Mesenchymal stem cell (in vitro differentiated cells and primary cell): ENCODE results near the gene RASGRF2.
A peak's percentile ranks its signal among the peaks of the same experiment; 100 is the strongest.

Source experiments
- DNase-seq: peaks from one replicate; pipeline ENCODE4 v3.0.0-alpha.2; 2013
- H2AFZ ChIP-seq: one replicate; pipeline ENCODE4 v1.6.1; 2013; ENCODE audit warnings: low read depth, mild to moderate bottlenecking, control low read depth, inconsistent platforms, low read length, moderate library complexity
- H2AK5ac ChIP-seq: 2 replicates; pipeline ENCODE4 v1.6.1; 2013; ENCODE audit warnings: low read length, moderate library complexity, mild to moderate bottlenecking, inconsistent platforms; ENCODE audit not compliant: severe bottlenecking
- H2BK120ac ChIP-seq: one replicate; pipeline ENCODE4 v1.6.1; 2013; ENCODE audit warnings: low read depth, mild to moderate bottlenecking, inconsistent platforms, low read length, moderate library complexity
- H2BK12ac ChIP-seq, 2 experiments: one replicate each; pipeline ENCODE4 v1.6.1; 2013; ENCODE audit warnings: inconsistent platforms in 2 of 2, low read length in 2 of 2, mild to moderate bottlenecking in 2 of 2, moderate library complexity in 2 of 2, control low read depth in 1 of 2
- H2BK15ac ChIP-seq: one replicate; pipeline ENCODE4 v1.6.1; 2013; ENCODE audit warnings: mild to moderate bottlenecking, low read depth, inconsistent platforms; ENCODE audit not compliant: poor library complexity, severe bottlenecking
- H2BK5ac ChIP-seq: 2 replicates; pipeline ENCODE4 v1.6.1; 2013; ENCODE audit warnings: low read depth, mild to moderate bottlenecking, low read length, control low read depth, inconsistent platforms; ENCODE audit not compliant: poor library complexity, severe bottlenecking
- H3K14ac ChIP-seq, 2 experiments: one replicate each; pipeline ENCODE4 v1.6.1; 2013; ENCODE audit warnings: inconsistent platforms in 2 of 2, low read length in 2 of 2, control low read depth in 1 of 2, mild to moderate bottlenecking in 1 of 2, moderate library complexity in 1 of 2
- H3K18ac ChIP-seq, 2 experiments: one replicate each; pipeline ENCODE4 v1.6.1; 2013; ENCODE audit warnings: inconsistent platforms in 2 of 2, low read length in 2 of 2, control low read depth in 1 of 2, low read depth in 1 of 2, mild to moderate bottlenecking in 1 of 2
- H3K23ac ChIP-seq, 2 experiments: one replicate each; pipeline ENCODE4 v1.6.1; 2013; ENCODE audit warnings: inconsistent platforms in 2 of 2, low read length in 2 of 2, mild to moderate bottlenecking in 2 of 2, moderate library complexity in 2 of 2, control low read depth in 1 of 2
- H3K27ac ChIP-seq: 2 replicates; pipeline ENCODE4 v1.5.1; 2013; ENCODE audit warnings: mild to moderate bottlenecking, moderate library complexity, low read length, control low read depth, inconsistent platforms; ENCODE audit not compliant: poor library complexity, severe bottlenecking
- H3K27me3 ChIP-seq, 2 experiments: 2 replicates each; pipeline versions ENCODE4 v1.6.1 to v1.7.0; 2013; ENCODE audit warnings: low read length in 2 of 2, mild to moderate bottlenecking in 2 of 2, moderate library complexity in 2 of 2, control low read depth in 1 of 2, inconsistent platforms in 1 of 2; ENCODE audit not compliant: control insufficient read depth in 1 of 2, insufficient read depth in 1 of 2
- H3K36me3 ChIP-seq, 2 experiments: 2 replicates each; pipeline versions ENCODE4 v1.6.1 to v1.7.0; 2013; ENCODE audit warnings: low read length in 2 of 2, control low read depth in 1 of 2, inconsistent platforms in 1 of 2, low read depth in 1 of 2, mild to moderate bottlenecking in 1 of 2; ENCODE audit not compliant: insufficient read depth in 2 of 2, control insufficient read depth in 1 of 2
- H3K4ac ChIP-seq, 2 experiments: one replicate each; pipeline ENCODE4 v1.6.1; 2013; ENCODE audit warnings: inconsistent platforms in 2 of 2, low read length in 2 of 2, mild to moderate bottlenecking in 2 of 2, moderate library complexity in 2 of 2, control low read depth in 1 of 2, low read depth in 1 of 2
- H3K4me1 ChIP-seq: 2 replicates; pipeline ENCODE4 v1.6.1; 2013; ENCODE audit warnings: low read depth, low read length, control low read depth; ENCODE audit not compliant: control insufficient read depth, insufficient read depth
- H3K4me2 ChIP-seq: 2 replicates; pipeline ENCODE4 v1.6.1; 2013; ENCODE audit warnings: low read length, mild to moderate bottlenecking, inconsistent platforms; ENCODE audit not compliant: poor library complexity, severe bottlenecking
- H3K4me3 ChIP-seq, 2 experiments: 2 replicates each; pipeline versions ENCODE4 v1.5.1 to v1.7.0; 2013; ENCODE audit warnings: low read length in 2 of 2, mild to moderate bottlenecking in 2 of 2, control low read depth in 1 of 2, low read depth in 1 of 2; ENCODE audit not compliant: insufficient read depth in 1 of 2
- H3K79me1 ChIP-seq: replicated peaks from 2 replicates; pipeline ENCODE4 v1.6.1; 2013; ENCODE audit warnings: mild to moderate bottlenecking, control low read depth, low read length, inconsistent platforms; ENCODE audit not compliant: poor library complexity, severe bottlenecking
- H3K9ac ChIP-seq: 2 replicates; pipeline ENCODE4 v1.7.0; 2013; ENCODE audit warnings: mild to moderate bottlenecking, low read length, moderate library complexity
- H3K9me3 ChIP-seq: 2 replicates; pipeline ENCODE4 v1.7.0; 2013; ENCODE audit warnings: mild to moderate bottlenecking, low read length; ENCODE audit not compliant: control insufficient read depth
- H4K8ac ChIP-seq: one replicate; pipeline ENCODE4 v1.6.1; 2013; ENCODE audit warnings: inconsistent platforms, mild to moderate bottlenecking, low read length, moderate library complexity
- H4K91ac ChIP-seq: one replicate; pipeline ENCODE4 v1.6.1; 2013; ENCODE audit warnings: mild to moderate bottlenecking, low read length, inconsistent platforms
- WGBS: methylation state at CpG from one replicate; pipeline ENCODE4 v1.1.7; 2013; ENCODE audit warnings: mixed read lengths; 5-methylcytosine and 5-hydroxymethylcytosine counted together

The RASGRF2 gene

GRCh38 chr5:80967500-80968181 lies 7.5 kb downstream of the RASGRF2 start:
- Histone ChIP-seq H3K27me3 (no peaks in the 10 kb centered on the region), H2BK15ac (no peak overlapping the region), H3K14ac (no peak overlapping the region), H2BK12ac (peak overlapping the region in 1 of 2 experiments; percentile 7), H3K4me1 (no peaks in the 10 kb centered on the region), H2AK5ac (no peak overlapping the region), H4K8ac (no peak overlapping the region), H2BK5ac (no peak overlapping the region), H3K23ac (no peak overlapping the region), H3K4me3 (no peak overlapping the region), H3K9ac (peak overlapping the region; percentile 15), H4K91ac (no peak overlapping the region), H2BK120ac (no peak overlapping the region), H3K18ac (no peak overlapping the region), H3K79me1 (no peaks in the 10 kb centered on the region), H3K4ac (no peak overlapping the region), H3K36me3 (no peaks in the 10 kb centered on the region), H3K4me2 (no peak overlapping the region), H3K27ac (no peak overlapping the region), H3K9me3 (no peaks in the 10 kb centered on the region), H2AFZ (no peak overlapping the region)
- WGBS = 2% methylated on average over 2 of the region's 2 CpGs
- DNase-seq = peak; percentile 95

DNA sequence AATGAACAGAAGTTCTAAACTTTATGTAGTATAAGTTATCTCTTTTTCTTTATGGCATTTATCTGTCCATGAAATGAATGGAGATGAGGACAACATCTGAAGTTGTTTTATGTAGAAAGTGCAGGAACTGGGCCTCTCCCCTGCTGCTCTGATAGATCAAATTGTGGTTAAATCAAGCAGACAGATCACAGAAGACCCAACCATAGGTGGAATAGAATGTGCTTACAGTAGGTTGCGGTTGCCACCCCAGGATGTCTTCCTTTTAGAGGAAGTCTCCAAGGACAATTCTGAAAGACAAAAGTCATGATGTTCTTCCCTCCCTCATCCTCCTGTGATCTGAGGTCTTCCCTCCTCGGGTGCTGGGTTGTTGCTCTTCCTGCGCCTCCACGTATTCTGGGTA lies 12.9 kb downstream of the RASGRF2 start:
- H3K36me3 ChIP-seq = no peaks in the 10 kb centered on the region
- no peak overlapping the region for H4K8ac ChIP-seq
- 100% methylated on average over 3 of the region's 4 CpGs for WGBS
- no peak overlapping the region for H3K4me3 ChIP-seq
- H2AK5ac ChIP-seq = no peak overlapping the region
- H2BK12ac ChIP-seq = no peak overlapping the region
- H3K9ac ChIP-seq = no peak overlapping the region
- H3K27me3 ChIP-seq = no peaks in the 10 kb centered on the region
- no peak for DNase-seq
- H3K4me2 ChIP-seq = no peak overlapping the region
- no peaks in the 10 kb centered on the region for H3K4me1 ChIP-seq
- H3K4ac ChIP-seq = no peak overlapping the region
- no peaks in the 10 kb centered on the region for H3K9me3 ChIP-seq
- H3K23ac ChIP-seq = no peak overlapping the region
- H2BK15ac ChIP-seq = peak overlapping the region; percentile 20
- H4K91ac ChIP-seq = no peak overlapping the region
- H2BK5ac ChIP-seq = no peak overlapping the region
- H3K79me1 ChIP-seq = no peaks in the 10 kb centered on the region
- H3K14ac ChIP-seq = no peak overlapping the region
- peak overlapping the region in 1 of 2 experiments; percentile 16 for H3K18ac ChIP-seq
- no peak overlapping the region for H2AFZ ChIP-seq
- no peak overlapping the region for H2BK120ac ChIP-seq
- no peak overlapping the region for H3K27ac ChIP-seq

DNA sequence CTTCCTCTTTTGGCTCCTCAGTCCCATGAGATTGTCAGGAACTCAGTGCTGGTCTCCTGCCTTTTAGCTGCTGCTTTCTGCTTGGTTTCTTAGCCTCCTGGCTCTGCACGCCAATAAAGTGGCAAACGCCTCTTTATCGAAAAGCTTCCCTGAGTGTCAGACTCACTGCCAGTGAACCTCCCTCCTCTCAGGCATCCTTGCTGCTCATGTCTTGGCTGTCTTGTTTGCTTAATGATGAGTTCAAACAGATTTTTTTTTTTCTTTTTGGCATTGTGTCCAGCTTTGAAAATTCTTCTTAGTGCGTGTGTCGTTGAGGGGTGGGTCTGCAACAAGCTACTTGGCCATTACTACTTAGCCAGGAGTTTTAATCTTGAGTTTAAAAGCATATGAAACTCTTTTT lies 14.9 kb downstream of the RASGRF2 start:
- Histone ChIP-seq H3K79me1 (no peaks in the 10 kb centered on the region), H3K9me3 (no peaks in the 10 kb centered on the region), H3K4me3 (no peak overlapping the region), H3K4me2 (no peak overlapping the region), H2AK5ac (no peak overlapping the region), H3K4me1 (no peaks in the 10 kb centered on the region), H3K9ac (no peak overlapping the region), H3K4ac (peak overlapping the region in 1 of 2 experiments; percentile 69), H3K27me3 (no peaks in the 10 kb centered on the region), H3K27ac (no peak overlapping the region), H2BK5ac (no peak overlapping the region), H3K36me3 (no peaks in the 10 kb centered on the region), H4K91ac (no peak overlapping the region), H4K8ac (peak overlapping the region; percentile 36), H2BK120ac (no peak overlapping the region), H3K23ac (no peak overlapping the region), H3K14ac (peak overlapping the region in 1 of 2 experiments; percentile 55), H3K18ac (peak overlapping the region in 1 of 2 experiments; percentile 57), H2AFZ (no peak overlapping the region), H2BK15ac (no peak overlapping the region), H2BK12ac (peak overlapping the region in 1 of 2 experiments; percentile 73)
- no peak for DNase-seq
- WGBS = 93% methylated on average over 3 of the region's 5 CpGs

DNA sequence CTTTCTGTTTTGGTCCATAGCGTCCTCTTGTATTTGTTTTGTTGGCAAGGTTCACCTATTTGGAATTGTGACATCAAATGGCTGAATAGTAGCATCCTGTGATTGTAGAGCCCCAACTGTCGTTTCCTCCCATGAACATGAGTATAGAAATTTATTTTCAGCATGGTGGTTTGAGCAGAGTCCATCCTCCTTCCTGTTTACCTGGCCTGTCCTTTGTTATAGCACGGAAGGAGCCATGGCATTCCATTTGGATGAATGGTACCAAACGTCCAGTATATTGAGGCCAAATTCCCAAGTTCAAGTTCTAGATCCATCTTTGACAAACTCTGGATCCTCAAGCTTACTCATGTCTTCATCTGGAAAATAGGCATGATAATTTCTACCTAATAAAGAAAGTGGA lies 16.8 kb downstream of the RASGRF2 start:
- H4K8ac ChIP-seq = no peak overlapping the region
- WGBS = 58% methylated on average over 4 of the region's 4 CpGs
- no peak overlapping the region for H2AFZ ChIP-seq

More for the DNA sequence above, 16.8 kb downstream of the RASGRF2 start:
- no peak for DNase-seq
- Histone ChIP-seq H3K23ac (no peak overlapping the region), H3K4me3 (no peak overlapping the region), H3K36me3 (no peaks in the 10 kb centered on the region), H3K9ac (no peak overlapping the region), H3K27ac (no peak overlapping the region), H2BK15ac (no peak overlapping the region), H3K14ac (no peak overlapping the region), H3K4me1 (no peaks in the 10 kb centered on the region), H3K18ac (peak overlapping the region in 1 of 2 experiments; percentile 37), H2BK5ac (no peak overlapping the region), H3K4me2 (no peak overlapping the region), H4K91ac (no peak overlapping the region), H3K9me3 (no peaks in the 10 kb centered on the region), H3K4ac (no peak overlapping the region), H2BK12ac (peak overlapping the region; percentile 21 to 29), H2BK120ac (no peak overlapping the region), H2AK5ac (no peak overlapping the region), H3K27me3 (no peaks in the 10 kb centered on the region), H3K79me1 (no peaks in the 10 kb centered on the region)
